ENCODE results near the gene CDK14. TPM values are rescaled to one million over a fixed set of nuclear protein-coding genes. Genes with fewer than 3 reads are reported as not detected.

CDK14 gene
- total and polyA plus RNA-seq, 2 of the 8 experiments (the other 6 are each of a cell fraction or from before 2014, with no cell fraction given): 5.5 to 47.3 TPM

GRCh38 chr7:90563286-90563685, 32.8 kb upstream of the CDK14 start:
- Histone ChIP-seq H3K27me3 (replicated peaks in 1 of 4; ENCODE audit: control insufficient read depth in 3 of 4, extremely low read depth in 1 of 4, insufficient read depth in 3 of 4, low read length in 3 of 4) (no peaks in the 10 kb centered on the region), H3K36me3 (ENCODE audit: control insufficient read depth in 2 of 4, insufficient read depth in 4 of 4, low read length in 3 of 4) (no peaks in the 10 kb centered on the region), H3K4me3 (ENCODE audit: extremely low read depth in 1 of 4, insufficient read depth in 2 of 4, low read depth in 3 of 4, low read length in 4 of 4) (no peak overlapping the region), H3K23ac (ENCODE audit: insufficient read length) (no peak overlapping the region), H3K23me2 (ENCODE audit: low read depth, low read length) (no peaks in the 10 kb centered on the region), H4K20me1 (replicated peaks in 1 of 2; ENCODE audit: control insufficient read depth in 1 of 2, insufficient read depth in 2 of 2, low read length in 2 of 2) (no peaks in the 10 kb centered on the region), H2BK15ac (ENCODE audit: low read length) (no peak overlapping the region), H3K56ac (replicated peaks; ENCODE audit: insufficient read length, low read depth, low read length) (no peak overlapping the region), H4K91ac (replicated peaks; ENCODE audit: insufficient read length, low read length) (no peak overlapping the region), H2AK5ac (ENCODE audit: low read depth, low read length) (no peak overlapping the region), H3K9me3 (ENCODE audit: insufficient read depth in 2 of 2, low read depth in 1 of 2, low read length in 1 of 2) (no peaks in the 10 kb centered on the region), H2BK5ac (ENCODE audit: low read depth, low read length) (no peak overlapping the region), H3K4me1 (replicated peaks in 1 of 4; ENCODE audit: control insufficient read depth in 3 of 4, insufficient read depth in 4 of 4, low read length in 3 of 4) (no peaks in the 10 kb centered on the region), H3K4ac (replicated peaks; ENCODE audit: insufficient read length, low read depth, low read length) (no peak overlapping the region), H2BK120ac (replicated peaks; ENCODE audit: low read depth, low read length) (no peak overlapping the region), H3K27ac (ENCODE audit: low read depth, low read length) (no peak overlapping the region), H3K79me2 (ENCODE audit: control insufficient read depth in 1 of 2, insufficient read depth in 2 of 2, low read length in 2 of 2) (no peaks in the 10 kb centered on the region), H2BK12ac (ENCODE audit: low read depth, low read length) (no peak overlapping the region), H4K8ac (ENCODE audit: extremely low read depth, insufficient read depth, low read length) (no peak overlapping the region), H2BK20ac (ENCODE audit: low read length) (no peak overlapping the region), H3K4me2 (ENCODE audit: insufficient read depth in 1 of 2, low read depth in 2 of 2, low read length in 2 of 2) (no peak overlapping the region), H3K14ac (ENCODE audit: insufficient read length) (no peak overlapping the region), H3K9ac (replicated peaks in 1 of 4; ENCODE audit: extremely low read depth in 1 of 4, low read depth in 3 of 4, low read length in 3 of 4) (no peak overlapping the region), H3K79me1 (ENCODE audit: low read depth, low read length) (no peaks in the 10 kb centered on the region), H4K5ac (ENCODE audit: insufficient read length, low read depth, low read length) (no peak overlapping the region), H3K18ac (ENCODE audit: extremely low read depth, low read length) (no peak overlapping the region), H2AFZ (ENCODE audit: low read length) (no peak overlapping the region)
- ChIA-PET CTCF (ENCODE audit: partially characterized antibody) (interaction anchor here (1.3 to 1.7 kb wide), 2 partner anchors 32 to 43 kb away, joined by 3 to 4 read pairs; partner anchors contain the start of gene CDK14), POLR2A (ENCODE audit: partially characterized antibody) (no interaction called here)
- DNase-seq (ENCODE audit: low read depth in 1 of 2, low spot score in 2 of 2): no peak
- 89% methylated on average over 3 of the region's 3 CpGs; no CpG with 5 or more reads in 1 of the 2 experiments for WGBS, 2 experiments (ENCODE audit: extremely low coverage in 1 of 2, insufficient coverage in 1 of 2, insufficient read length in 1 of 2, insufficient replicate concordance in 2 of 2, low coverage in 1 of 2, low lambda C conversion rate in 2 of 2, missing lambda C conversion rate in 1 of 2)
- FAIRE-seq: no peak
- TF ChIP-seq TAF7 (optimal IDR thresholded peaks at IDR 0.05; ENCODE audit: borderline replicate concordance, low read depth, low read length) (no peak), ZNF274 (IDR thresholded peaks at IDR 0.05; ENCODE audit: borderline replicate concordance, extremely low read depth, low read length) (no peak), ASH2L (IDR thresholded peaks at IDR 0.05; ENCODE audit: low read length) (no peak), POU5F1 (IDR thresholded peaks at IDR 0.05; ENCODE audit: low read depth, low read length) (no peak), MAX (IDR thresholded peaks at IDR 0.05) (no peak), NANOG (IDR thresholded peaks at IDR 0.05; ENCODE audit: insufficient read depth, low read depth, low read length, poor library complexity, severe bottlenecking) (no peak), USF2 (IDR thresholded peaks at IDR 0.05; ENCODE audit: low read length) (no peak), TEAD4 (IDR thresholded peaks at IDR 0.05; ENCODE audit: low read depth, low read length) (no peak), BCL11A (IDR thresholded peaks at IDR 0.05; ENCODE audit: low read depth in 2 of 2, low read length in 2 of 2) (no peak), YY1 (IDR thresholded peaks at IDR 0.05; ENCODE audit: low read depth, low read length) (no peak), CEBPB (IDR thresholded peaks at IDR 0.05; ENCODE audit: low read depth, low read length) (no peak), NRF1 (IDR thresholded peaks at IDR 0.05; ENCODE audit: low read depth, low read length) (no peak), SIX5 (IDR thresholded peaks at IDR 0.05; ENCODE audit: low read depth, low read length) (no peak), FOSL1 (IDR thresholded peaks at IDR 0.05; ENCODE audit: insufficient read depth, low read depth, low read length) (no peak)
